ENCODE results near the gene ERF. TPM values are rescaled to one million over a fixed set of nuclear protein-coding genes. Genes with fewer than 3 reads are reported as not detected.
A peak's percentile ranks its signal among the peaks of the same experiment; 100 is the strongest.

The ERF gene
- total RNA-seq, 1 donor from 2014 or later = 28.0 TPM

GRCh38 chr19:42279902-42280814 is 25.2 kb upstream of the ERF start:
- peak; percentile 95 for DNase-seq
- Mint-ChIP-seq H3K4me3 (ENCODE audit: unreplicated experiment) (peak overlapping the region; percentile 97), H3K4me1 (ENCODE audit: low read depth, unreplicated experiment) (peaks cover 22% of the 10 kb centered on the region), H3K27me3 (ENCODE audit: unreplicated experiment) (peaks cover 22% of the 10 kb centered on the region), H3K9me3 (ENCODE audit: unreplicated experiment) (peaks cover 19% of the 10 kb centered on the region), H3K27ac (ENCODE audit: unreplicated experiment) (peak overlapping the region; percentile 97), H3K36me3 (ENCODE audit: unreplicated experiment) (no peaks in the 10 kb centered on the region)
- TF ChIP-seq CTCF (IDR thresholded peaks at IDR 0.05; ENCODE audit: partially characterized antibody, unreplicated experiment) = peak; percentile 96

- TF ChIP-seq CTCF (IDR thresholded peaks at IDR 0.05; ENCODE audit: partially characterized antibody, unreplicated experiment) = no peak
- peak overlapping the region; percentile 97 for H3K4me3 Mint-ChIP-seq (ENCODE audit: unreplicated experiment)
- H3K27ac Mint-ChIP-seq (ENCODE audit: unreplicated experiment) = peak overlapping the region; percentile 97
- DNase-seq = no peak
- H3K4me1 Mint-ChIP-seq (ENCODE audit: low read depth, unreplicated experiment) = peaks cover 28% of the 10 kb centered on the region
- H3K27me3 Mint-ChIP-seq (ENCODE audit: unreplicated experiment) = peaks cover 17% of the 10 kb centered on the region
- no peaks in the 10 kb centered on the region for H3K36me3 Mint-ChIP-seq (ENCODE audit: unreplicated experiment)
- peaks cover 16% of the 10 kb centered on the region for H3K9me3 Mint-ChIP-seq (ENCODE audit: unreplicated experiment)
These were observed 24.4 kb upstream of the ERF start for GRCh38 chr19:42279155-42279901.

DNA sequence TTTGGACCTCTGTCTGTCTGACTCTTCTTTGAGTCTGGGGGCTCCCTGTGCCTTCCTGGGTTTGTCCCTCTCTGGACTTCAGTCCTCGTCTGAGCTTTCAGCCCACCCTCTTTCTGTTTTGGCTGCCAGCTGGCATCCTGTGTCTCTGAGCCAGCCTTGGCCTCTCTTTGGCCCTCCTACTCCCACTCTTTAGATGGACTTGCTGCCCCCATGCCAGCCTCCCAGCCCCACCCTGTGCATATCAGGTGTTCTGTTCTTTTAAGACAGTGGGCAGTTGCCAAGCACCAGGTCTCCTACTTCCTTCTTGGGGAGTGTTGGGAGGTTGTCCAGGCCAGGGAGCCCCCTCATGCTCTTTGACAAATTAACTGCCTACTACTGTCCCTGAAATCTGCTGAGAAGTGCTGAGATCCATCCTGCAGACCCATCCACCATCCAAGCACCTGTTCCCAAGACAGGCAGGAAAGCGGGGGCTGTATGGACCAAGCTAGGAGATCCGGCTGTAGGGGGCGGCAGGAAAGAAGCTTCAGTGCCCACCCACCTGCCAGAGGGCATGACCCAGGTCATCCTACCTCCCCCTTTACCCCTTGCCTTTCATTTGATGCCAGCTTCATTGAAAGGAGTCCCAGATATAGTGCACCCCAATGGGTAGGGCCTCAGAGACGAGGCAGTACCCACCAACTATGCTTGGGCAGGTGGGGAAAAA is 23.7 kb upstream of the ERF start:
- Mint-ChIP-seq H3K9me3 (ENCODE audit: unreplicated experiment) (peaks cover 16% of the 10 kb centered on the region), H3K27me3 (ENCODE audit: unreplicated experiment) (peaks cover 17% of the 10 kb centered on the region), H3K36me3 (ENCODE audit: unreplicated experiment) (no peaks in the 10 kb centered on the region), H3K4me1 (ENCODE audit: low read depth, unreplicated experiment) (peaks cover 28% of the 10 kb centered on the region), H3K27ac (ENCODE audit: unreplicated experiment) (peak overlapping the region; percentile 97), H3K4me3 (ENCODE audit: unreplicated experiment) (peak overlapping the region; percentile 97)
- DNase-seq = no peak
- no peak for TF ChIP-seq CTCF (IDR thresholded peaks at IDR 0.05; ENCODE audit: partially characterized antibody, unreplicated experiment)

- Mint-ChIP-seq H3K27ac (ENCODE audit: unreplicated experiment) (peak overlapping the region; percentile 24), H3K4me3 (ENCODE audit: unreplicated experiment) (peak overlapping the region; percentile 97), H3K36me3 (ENCODE audit: unreplicated experiment) (no peaks in the 10 kb centered on the region)
These were observed 23.0 kb upstream of the ERF start for GRCh38 chr19:42277821-42278451.

More at GRCh38 chr19:42277821-42278451, 23.0 kb upstream of the ERF start:
- Mint-ChIP-seq H3K4me1 (ENCODE audit: low read depth, unreplicated experiment) (peaks cover 28% of the 10 kb centered on the region), H3K27me3 (ENCODE audit: unreplicated experiment) (peaks cover 19% of the 10 kb centered on the region), H3K9me3 (ENCODE audit: unreplicated experiment) (peaks cover 18% of the 10 kb centered on the region)
- no peak for DNase-seq
- no peak for TF ChIP-seq CTCF (IDR thresholded peaks at IDR 0.05; ENCODE audit: partially characterized antibody, unreplicated experiment)

All from glutamatergic neuron (in vitro differentiated cells).